Measurements from ENCODE around the gene DCHS1. TPM values are rescaled to one million over a fixed set of nuclear protein-coding genes. Genes with fewer than 3 reads are reported as not detected.

Gene DCHS1
- total RNA-seq, 4 donors from 2014 or later: 5.5 to 17.7 (median 14.0) TPM

GRCh38 chr11:6634534-6634933 lies 21.1 kb downstream of the DCHS1 start:
- no peaks in the 10 kb centered on the region for H3K36me3 ChIP-seq
- H3K9me3 ChIP-seq: no peaks in the 10 kb centered on the region
- WGBS, 2 donors (ENCODE audit: low coverage in 1 of 2): 60 to 83% methylated on average over 1 of the region's 1 CpG
- in situ Hi-C loops (cut with MboI; ENCODE audit: low pct_ligation_motif_present in 1 of 4, low pct_unique_long_range_greater_than_20kb in 1 of 4, low sequenced_read_pairs in 3 of 4): no loop called here
- H3K27me3 ChIP-seq: no peaks in the 10 kb centered on the region
- TF ChIP-seq EP300 (IDR thresholded peaks at IDR 0.05; ENCODE audit: low read depth): no peak
- intact Hi-C loops (cut with DNase I; ENCODE audit: low total_unique reads): no loop called here
- peak overlapping the region; percentile 67 to 85 (median 73) for H3K27ac ChIP-seq
- H3K4me1 ChIP-seq: peaks cover 14 to 48% (median 22%) of the 10 kb centered on the region in 4 donors
- no peak for DNase-seq
- no peak overlapping the region for H3K4me3 ChIP-seq

GRCh38 chr11:6633422-6634408 lies 21.9 kb downstream of the DCHS1 start:
- no peaks in the 10 kb centered on the region for H3K9me3 ChIP-seq
- peaks cover 14 to 41% (median 22%) of the 10 kb centered on the region in 4 donors for H3K4me1 ChIP-seq
- no peak for DNase-seq
- WGBS, 2 donors (ENCODE audit: low coverage in 1 of 2): 60 to 88% methylated on average over 1 to 16 of the region's 16 CpGs
- intact Hi-C loops (cut with DNase I; ENCODE audit: low total_unique reads) (no loop called here), in situ Hi-C loops (cut with MboI; ENCODE audit: low pct_ligation_motif_present in 1 of 4, low pct_unique_long_range_greater_than_20kb in 1 of 4, low sequenced_read_pairs in 3 of 4) (no loop called here)
- H3K4me3 ChIP-seq: no peak overlapping the region
- peak overlapping the region in 1 of 4 donors; percentile 85 for H3K27ac ChIP-seq
- TF ChIP-seq CTCF (IDR thresholded peaks at IDR 0.05) (no peak), POLR2A (IDR thresholded peaks at IDR 0.05) (no peak), POLR2AphosphoS5 (IDR thresholded peaks at IDR 0.05) (no peak), EP300 (IDR thresholded peaks at IDR 0.05; ENCODE audit: low read depth) (no peak)
- no peaks in the 10 kb centered on the region for H3K27me3 ChIP-seq
- H3K36me3 ChIP-seq: no peaks in the 10 kb centered on the region

- H3K27ac ChIP-seq: no peak overlapping the region
- H3K9me3 ChIP-seq: no peaks in the 10 kb centered on the region
- H3K4me1 ChIP-seq: peaks cover 14 to 27% (median 16%) of the 10 kb centered on the region in 4 donors
- TF ChIP-seq EP300 (IDR thresholded peaks at IDR 0.05; ENCODE audit: low read depth): no peak
- no peak for TF ChIP-seq POLR2AphosphoS5 (IDR thresholded peaks at IDR 0.05)
- no peak for TF ChIP-seq CTCF (IDR thresholded peaks at IDR 0.05)
- TF ChIP-seq POLR2A (IDR thresholded peaks at IDR 0.05): no peak
- WGBS, 2 donors (ENCODE audit: low coverage in 1 of 2): 91 to 92% methylated on average over 4 to 29 of the region's 29 CpGs
- intact Hi-C loops (cut with DNase I; ENCODE audit: low total_unique reads) (no loop called here), in situ Hi-C loops (cut with MboI; ENCODE audit: low pct_ligation_motif_present in 1 of 4, low pct_unique_long_range_greater_than_20kb in 1 of 4, low sequenced_read_pairs in 3 of 4) (no loop called here)
- no peaks in the 10 kb centered on the region for H3K36me3 ChIP-seq
- no peak for DNase-seq
- no peaks in the 10 kb centered on the region for H3K27me3 ChIP-seq
- H3K4me3 ChIP-seq: no peak overlapping the region
Observed at GRCh38 chr11:6632116-6633073, 23.2 kb downstream of the DCHS1 start.

GRCh38 chr11:6631361-6631890 lies 24.2 kb downstream of the DCHS1 start:
- Histone ChIP-seq H3K9me3 (no peaks in the 10 kb centered on the region), H3K27me3 (no peaks in the 10 kb centered on the region), H3K4me3 (no peak overlapping the region), H3K27ac (no peak overlapping the region), H3K36me3 (no peaks in the 10 kb centered on the region), H3K4me1 (peaks cover 14 to 18% (median 16%) of the 10 kb centered on the region in 4 donors)
- intact Hi-C loops (cut with DNase I; ENCODE audit: low total_unique reads): no loop called here
- DNase-seq: no peak
- WGBS, 2 donors (ENCODE audit: low coverage in 1 of 2): 85 to 87% methylated on average over 3 to 11 of the region's 11 CpGs
- TF ChIP-seq EP300 (IDR thresholded peaks at IDR 0.05; ENCODE audit: low read depth) (no peak), CTCF (IDR thresholded peaks at IDR 0.05) (no peak), POLR2A (IDR thresholded peaks at IDR 0.05) (no peak), POLR2AphosphoS5 (IDR thresholded peaks at IDR 0.05) (no peak)
- in situ Hi-C loops (cut with MboI; ENCODE audit: low pct_ligation_motif_present in 1 of 4, low pct_unique_long_range_greater_than_20kb in 1 of 4, low sequenced_read_pairs in 3 of 4): no loop called here
